Upper lobe of left lung (tissue), 6 donors: ENCODE measurements around the gene CCND2. TPM values are rescaled to one million over a fixed set of nuclear protein-coding genes. Genes with fewer than 3 reads are reported as not detected.

Experiments
- ATAC-seq, 2 donors: fragments of 200-7000 bp; cut with Tn5 transposase; one replicate each; pipeline ENCODE4 v1.9.1; 2022; ENCODE audit warnings: mild to moderate bottlenecking in 2 of 2, moderate library complexity in 2 of 2; ENCODE audit not compliant: low FRiP score in 2 of 2
- DNase-seq, 2 donors: peaks; one replicate each; pipeline ENCODE4 v3.0.0-alpha.2; 2019 to 2020
- H3K27ac ChIP-seq, 4 donors: fragments of 200-600 bp; sonication (generic); one replicate each; pipeline ENCODE4 v1.5.1; 2016 to 2019
- H3K27me3 ChIP-seq, 4 donors: fragments of 200-600 bp; sonication (generic); one replicate each; pipeline ENCODE4 v1.5.1; 2017 to 2019
- H3K36me3 ChIP-seq, 4 donors: fragments of 200-600 bp; sonication (generic); one replicate each; pipeline ENCODE4 v1.5.1; 2016 to 2019
- H3K4me1 ChIP-seq, 4 donors: fragments of 200-600 bp; sonication (generic); one replicate each; pipeline ENCODE4 v1.5.1; 2018 to 2019
- H3K4me3 ChIP-seq, 4 donors: fragments of 200-600 bp; sonication (generic); one replicate each; pipeline ENCODE4 v1.5.1; 2017 to 2019; ENCODE audit warnings: mild to moderate bottlenecking in 2 of 4, moderate library complexity in 1 of 4
- H3K9me3 ChIP-seq, 4 donors: fragments of 200-600 bp; sonication (generic); one replicate each; pipeline ENCODE4 v1.5.1; 2018 to 2019
- CTCF ChIP-seq, 6 experiments: fragments of 450-650 bp in 4 of 6; fragments of 200-600 bp in 2 of 6; sonication (generic) in 2 of 6; IDR thresholded peaks; one replicate each; pipeline ENCODE4 v1.5.1; 2016 to 2019; ENCODE audit warnings: antibody characterized with exemption in 6 of 6
- EP300 ChIP-seq, 4 donors: sonication (generic); formaldehyde crosslinking; IDR thresholded peaks; one replicate each; pipeline ENCODE4 v1.5.1; 2017; ENCODE audit warnings: antibody characterized with exemption in 4 of 4, control low read depth in 2 of 4
- POLR2A ChIP-seq, 4 donors: fragments of 450-650 bp; IDR thresholded peaks; one replicate each; pipeline ENCODE4 v1.5.1; 2016 to 2017; ENCODE audit warnings: antibody characterized with exemption in 4 of 4, mild to moderate bottlenecking in 2 of 4
- POLR2AphosphoS5 ChIP-seq, 2 donors: sonication (generic); formaldehyde crosslinking; IDR thresholded peaks; one replicate each; pipeline ENCODE4 v1.5.1; 2017; ENCODE audit warnings: antibody characterized with exemption in 2 of 2
- WGBS, 2 donors: methylation state at CpG; one replicate each; pipeline ENCODE4 v1.1.5; 2017 to 2018; 5-methylcytosine and 5-hydroxymethylcytosine counted together
- total RNA-seq, 6 donors: library from RNA; depleted of rRNA in 4 of 6; stranded (reverse); fragments of >200 nt in 4 of 6; gene quantifications; one replicate each; pipeline versions ENCODE4 v1.1.0 to v1.2.1, GENCODE V29; 2016 to 2021
- donor health status: DM: no; HTN: no; CAD: no; lungs with moderate emphysema.
- donor health status: DM: no; HTN: yes; CAD: no; lungs with severe emphysema.

Gene CCND2
- total RNA-seq, 6 donors from 2014 or later, result 47.1 to 101 (median 64.6) TPM

GRCh38 chr12:4261655-4262054 is 11.9 kb upstream of the CCND2 start:
- H3K9me3 ChIP-seq, result no peaks in the 10 kb centered on the region

GRCh38 chr12:4265280-4265679 is 8.3 kb upstream of the CCND2 start:
- 60 to 65% methylated on average over 4 of the region's 4 CpGs for WGBS, 2 donors
- peaks cover 0 to 17% (median 2%) of the 10 kb centered on the region in 4 donors for H3K27me3 ChIP-seq
- TF ChIP-seq CTCF (IDR thresholded peaks at IDR 0.05), result no peak
- no peak for TF ChIP-seq POLR2A (IDR thresholded peaks at IDR 0.05)
- TF ChIP-seq EP300 (IDR thresholded peaks at IDR 0.05), result no peak
- TF ChIP-seq POLR2AphosphoS5 (IDR thresholded peaks at IDR 0.05), result no peak
- H3K9me3 ChIP-seq, result no peaks in the 10 kb centered on the region
- no peak overlapping the region for H3K4me3 ChIP-seq
- no peak for DNase-seq
- no peaks in the 10 kb centered on the region for H3K36me3 ChIP-seq
- peaks cover 11 to 20% (median 16%) of the 10 kb centered on the region in 4 donors for H3K4me1 ChIP-seq
- H3K27ac ChIP-seq, result no peak overlapping the region
- ATAC-seq, result no peak

More at GRCh38 chr12:4261655-4262054, 11.9 kb upstream of the CCND2 start:
- ATAC-seq (no peak), DNase-seq (no peak)
- TF ChIP-seq POLR2AphosphoS5 (IDR thresholded peaks at IDR 0.05) (no peak), POLR2A (IDR thresholded peaks at IDR 0.05) (no peak), CTCF (IDR thresholded peaks at IDR 0.05) (no peak), EP300 (IDR thresholded peaks at IDR 0.05) (no peak)
- Histone ChIP-seq H3K27ac (no peak overlapping the region), H3K4me3 (no peak overlapping the region), H3K4me1 (no peaks in the 10 kb centered on the region), H3K36me3 (no peaks in the 10 kb centered on the region), H3K27me3 (no peaks in the 10 kb centered on the region)

GRCh38 chr12:4266990-4267389 is 6.6 kb upstream of the CCND2 start:
- ATAC-seq, result no peak
- 90 to 94% methylated on average over 2 of the region's 2 CpGs for WGBS, 2 donors
- Histone ChIP-seq H3K27me3 (peaks cover 1 to 24% (median 5%) of the 10 kb centered on the region in 4 donors), H3K36me3 (no peaks in the 10 kb centered on the region), H3K4me3 (no peak overlapping the region), H3K9me3 (no peaks in the 10 kb centered on the region), H3K27ac (no peak overlapping the region), H3K4me1 (peaks cover 28 to 35% (median 30%) of the 10 kb centered on the region in 4 donors)
- no peak for TF ChIP-seq POLR2AphosphoS5 (IDR thresholded peaks at IDR 0.05)
- no peak for DNase-seq

GRCh38 chr12:4267704-4268328 is 5.7 kb upstream of the CCND2 start:
- Histone ChIP-seq H3K4me3 (no peak overlapping the region), H3K9me3 (no peaks in the 10 kb centered on the region), H3K4me1 (peaks cover 36 to 44% (median 38%) of the 10 kb centered on the region in 4 donors), H3K27ac (no peak overlapping the region), H3K27me3 (peaks cover 1 to 32% (median 9%) of the 10 kb centered on the region in 4 donors), H3K36me3 (no peaks in the 10 kb centered on the region)
- WGBS, 2 donors, result 60 to 64% methylated on average over 2 of the region's 2 CpGs
- DNase-seq (no peak), ATAC-seq (no peak)
- no peak for TF ChIP-seq CTCF (IDR thresholded peaks at IDR 0.05)

- Histone ChIP-seq H3K27me3 (peaks cover 1 to 37% (median 12%) of the 10 kb centered on the region in 4 donors), H3K4me1 (peaks cover 43 to 51% (median 45%) of the 10 kb centered on the region in 4 donors), H3K36me3 (no peaks in the 10 kb centered on the region), H3K9me3 (no peaks in the 10 kb centered on the region), H3K27ac (peak overlapping the region; percentile 74 to 92 (median 82)), H3K4me3 (peak overlapping the region in 3 of 4 donors; percentile 62 to 74 (median 71))
- DNase-seq (no peak), ATAC-seq (no peak)
- TF ChIP-seq POLR2AphosphoS5 (IDR thresholded peaks at IDR 0.05) (no peak), CTCF (IDR thresholded peaks at IDR 0.05) (no peak), EP300 (IDR thresholded peaks at IDR 0.05) (no peak), POLR2A (IDR thresholded peaks at IDR 0.05) (no peak)
- 6% methylated on average over 26 of the region's 26 CpGs for WGBS, 2 donors
Observed at GRCh38 chr12:4268329-4269181, 5.0 kb upstream of the CCND2 start.
